GM21717 (cell line): ENCODE results near the gene PCED1B.
"Not testable (repeated sequence)": the region's sequence is repeated elsewhere in the genome, so short reads cannot be mapped to it uniquely, and the experiment has no call there.

Experiments
- ATAC-seq: cut with Tn5 transposase; IDR thresholded peaks from one replicate; pipeline ENCODE4 v1.9.1; 2021; ENCODE audit warnings: mild to moderate bottlenecking, moderate library complexity; ENCODE audit not compliant: unreplicated experiment

The PCED1B gene

DNA sequence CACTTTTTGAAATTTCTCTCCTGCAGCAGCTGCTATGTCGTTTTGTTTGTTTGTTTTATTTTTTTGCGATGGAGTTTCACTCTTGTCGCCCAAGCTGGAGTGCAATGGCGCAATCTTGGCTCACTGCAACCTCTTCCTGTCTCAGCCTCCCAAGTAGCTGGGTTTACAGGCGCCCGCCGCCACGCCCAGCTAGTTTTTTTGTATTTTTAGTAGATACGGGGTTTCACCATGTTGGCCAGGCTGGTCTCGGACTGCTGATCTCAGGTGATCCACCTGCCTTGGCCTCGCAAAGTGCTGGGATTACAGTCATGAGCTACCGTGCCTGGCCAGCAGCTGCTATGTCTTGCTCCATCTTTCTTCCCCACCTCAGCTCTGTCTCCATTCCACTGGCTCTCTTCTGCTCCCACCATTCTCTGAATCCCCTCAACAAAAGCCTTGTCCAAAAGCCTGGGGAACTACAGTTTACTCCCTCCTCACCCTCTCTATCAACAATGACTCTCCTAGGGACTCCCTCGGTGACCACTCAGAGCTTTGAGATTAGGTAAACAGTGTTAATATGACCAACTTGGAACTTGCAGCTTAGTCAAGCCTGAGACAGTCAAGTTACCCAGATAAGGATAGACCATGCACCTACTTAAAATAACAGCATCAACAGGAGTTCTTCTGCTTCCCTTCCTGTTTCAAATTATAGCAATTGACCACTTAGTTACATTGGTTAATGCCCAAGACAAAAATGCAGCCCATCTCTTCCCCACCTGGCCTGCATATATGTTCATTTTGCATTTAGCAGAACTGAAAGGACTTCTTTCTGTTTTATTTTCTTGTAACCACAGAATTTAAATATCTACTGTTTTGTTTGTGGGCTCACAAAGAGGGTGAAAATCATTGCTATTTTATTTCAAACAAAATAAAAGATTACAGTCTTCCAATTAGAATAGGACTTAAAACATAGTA, 189.4 kb downstream of the PCED1B start:
- ATAC-seq = peak; percentile 85

- no peak for ATAC-seq
Measured at GRCh38 chr12:47269916-47270315, 190.5 kb downstream of the PCED1B start.

- no peak for ATAC-seq
Measured at GRCh38 chr12:47270782-47271664, 191.6 kb downstream of the PCED1B start.

GRCh38 chr12:47271800-47272239, 192.4 kb downstream of the PCED1B start:
- ATAC-seq = no peak

GRCh38 chr12:47272412-47273190, 193.2 kb downstream of the PCED1B start:
- no peak for ATAC-seq

- ATAC-seq = no peak
Measured at GRCh38 chr12:47273191-47273626, 193.8 kb downstream of the PCED1B start.

GRCh38 chr12:47274760-47275159, 195.3 kb downstream of the PCED1B start:
- ATAC-seq = no peak

- ATAC-seq = no peak
Measured at GRCh38 chr12:47276253-47276620, 196.8 kb downstream of the PCED1B start.

- peak; percentile 88 for ATAC-seq
Measured at GRCh38 chr12:47276621-47277309, 197.3 kb downstream of the PCED1B start.

- ATAC-seq = no peak
Measured at GRCh38 chr12:47277972-47278448, 198.6 kb downstream of the PCED1B start.

DNA sequence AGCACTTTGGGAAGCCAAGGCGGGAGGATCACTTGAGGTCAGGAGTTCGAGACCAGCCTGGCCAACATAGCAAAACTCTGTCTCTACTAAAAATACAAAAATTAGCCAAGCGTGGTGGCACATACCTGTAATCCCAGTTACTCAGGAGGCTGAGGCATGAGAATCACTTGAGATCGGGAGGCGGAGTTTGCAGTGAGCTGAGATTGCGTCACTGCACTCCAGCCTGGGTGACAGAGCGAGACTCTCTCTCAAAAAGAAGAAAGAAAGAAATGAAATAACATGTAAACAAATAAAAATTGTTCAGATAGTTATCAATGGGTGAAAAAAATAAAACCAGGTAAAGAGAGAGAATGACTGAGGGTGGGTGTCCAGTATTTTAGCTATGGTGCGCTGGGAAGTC, 200.3 kb downstream of the PCED1B start:
- not testable (repeated sequence) for ATAC-seq

- no peak for ATAC-seq
Measured at GRCh38 chr12:47280543-47281300, 201.3 kb downstream of the PCED1B start.

DNA sequence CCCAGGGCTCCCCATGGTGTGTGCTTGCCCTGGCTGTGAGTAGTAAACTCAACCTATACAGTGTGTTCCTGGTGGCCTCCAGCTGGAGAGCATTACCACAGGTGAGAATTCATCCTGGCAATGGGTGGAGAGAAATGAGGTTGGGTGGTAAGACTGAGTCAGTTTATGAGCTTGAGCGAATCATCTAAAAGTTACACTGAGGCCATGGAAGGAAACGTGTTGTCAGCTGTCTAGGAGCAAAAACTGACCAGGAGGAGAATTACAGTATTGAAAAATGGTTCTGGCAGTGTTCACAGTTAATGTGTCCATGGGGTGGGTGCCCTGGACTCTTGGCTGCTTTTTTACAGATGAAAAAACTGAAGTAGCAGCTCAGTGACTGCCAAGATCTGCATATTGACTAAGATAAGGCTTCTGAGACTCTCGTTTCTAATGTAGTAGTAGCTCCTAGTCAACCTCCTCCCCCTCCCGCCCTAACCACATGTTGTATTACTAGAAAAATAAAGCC, 202.3 kb downstream of the PCED1B start:
- ATAC-seq = no peak

DNA sequence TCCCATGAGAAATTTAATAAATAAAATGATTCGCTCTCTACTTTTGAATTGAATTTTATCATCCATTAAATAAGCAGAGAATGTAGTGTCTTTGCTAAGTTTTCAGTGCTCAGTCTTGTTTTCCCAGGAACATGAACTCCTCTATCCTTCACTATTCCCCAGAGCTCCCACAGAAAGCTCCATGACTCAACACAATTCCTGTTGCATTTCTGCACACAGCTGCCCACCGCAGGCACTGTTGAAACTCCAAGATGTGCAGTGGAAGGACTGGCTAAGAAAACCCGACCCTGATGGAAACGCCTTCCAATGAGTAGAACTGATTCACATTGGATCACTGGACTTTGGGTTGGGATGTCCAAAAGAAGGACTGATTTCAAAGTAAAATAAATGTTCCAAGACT, 202.8 kb downstream of the PCED1B start:
- no peak for ATAC-seq
